ENCODE data around the gene MEN1. TPM values are rescaled to one million over a fixed set of nuclear protein-coding genes. Genes with fewer than 3 reads are reported as not detected.

The MEN1 gene
- polyA plus RNA-seq, 3 donors from 2014 or later = 15.3 to 36.1 (median 27.1) TPM

- DNase-seq = peak in 2 of 3 donors; percentile 31 to 36
- H3K4me1 Mint-ChIP-seq = peaks cover 91 to 95% of the 10 kb centered on the region in 2 donors
- peaks cover 28 to 47% (median 42%) of the 10 kb centered on the region in 3 donors for H3K27me3 Mint-ChIP-seq (ENCODE audit: low read depth in 3 of 3)
- peaks cover 21 to 29% (median 28%) of the 10 kb centered on the region in 3 donors for H3K36me3 Mint-ChIP-seq
- peak overlapping the region; percentile 90 to 96 (median 92) for H3K27ac Mint-ChIP-seq
- peak overlapping the region; percentile 74 to 88 (median 85) for H3K4me3 Mint-ChIP-seq
- H3K9me3 Mint-ChIP-seq = no peaks in the 10 kb centered on the region
These were observed 47.5 kb downstream of the MEN1 start for GRCh38 chr11:64762674-64763525.

DNA sequence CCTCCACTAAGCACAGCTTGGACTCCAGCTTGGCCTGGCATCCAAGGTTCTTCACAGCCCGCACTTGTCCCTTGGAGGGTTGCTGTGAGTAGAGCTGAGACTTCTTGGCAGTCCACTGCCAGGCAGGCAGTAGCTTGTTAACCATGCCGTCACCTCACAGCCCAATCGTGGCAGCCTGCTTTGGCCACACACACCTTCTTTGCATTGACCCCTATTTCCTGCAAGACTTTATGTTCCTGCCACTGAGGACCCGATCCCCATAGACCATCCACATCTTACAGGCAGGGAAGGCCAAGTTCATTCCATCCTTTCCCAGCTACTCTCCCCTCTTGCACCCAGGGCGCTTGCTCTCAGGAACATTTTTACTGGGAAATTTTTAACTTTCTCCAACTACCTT, 48.1 kb downstream of the MEN1 start:
- H3K36me3 Mint-ChIP-seq = peaks cover 16 to 24% (median 24%) of the 10 kb centered on the region in 3 donors
- no peaks in the 10 kb centered on the region for H3K9me3 Mint-ChIP-seq
- H3K4me1 Mint-ChIP-seq = peaks cover 90 to 92% of the 10 kb centered on the region in 2 donors
- DNase-seq = peak in 2 of 3 donors; percentile 47 to 51
- H3K27me3 Mint-ChIP-seq (ENCODE audit: low read depth in 3 of 3) = peaks cover 23 to 42% (median 36%) of the 10 kb centered on the region in 3 donors
- peak overlapping the region; percentile 90 to 96 (median 92) for H3K27ac Mint-ChIP-seq
- peak overlapping the region; percentile 74 to 88 (median 85) for H3K4me3 Mint-ChIP-seq

- peak in 1 of 3 donors; percentile 32 for DNase-seq
- Mint-ChIP-seq H3K4me3 (peak overlapping the region; percentile 63 to 88 (median 84)), H3K27me3 (ENCODE audit: low read depth in 3 of 3) (peaks cover 15 to 33% (median 29%) of the 10 kb centered on the region in 3 donors), H3K4me1 (peaks cover 80 to 82% of the 10 kb centered on the region in 2 donors), H3K9me3 (no peaks in the 10 kb centered on the region), H3K27ac (peak overlapping the region; percentile 90 to 94 (median 91)), H3K36me3 (peaks cover 16 to 20% (median 20%) of the 10 kb centered on the region in 3 donors)
These were observed 49.5 kb downstream of the MEN1 start for GRCh38 chr11:64760759-64761420.

- Mint-ChIP-seq H3K9me3 (no peaks in the 10 kb centered on the region), H3K4me1 (peaks cover 73 to 75% of the 10 kb centered on the region in 2 donors), H3K27me3 (ENCODE audit: low read depth in 3 of 3) (peaks cover 14 to 30% (median 24%) of the 10 kb centered on the region in 3 donors), H3K4me3 (peak within 1 kb of the TSS; percentile 63 to 88 (median 84)), H3K27ac (peak within 1 kb of the TSS; percentile 90 to 94 (median 91)), H3K36me3 (peaks cover 10 to 15% (median 13%) of the 10 kb centered on the region in 3 donors)
- DNase-seq = no peak
These were observed 50.3 kb downstream of the MEN1 start, which contains the start of gene PYGM for GRCh38 chr11:64759722-64760719. Gene PYGM (minus strand): TSS chr11:64759974. CDS start chr11:64759898, 76 bp downstream.

DNA sequence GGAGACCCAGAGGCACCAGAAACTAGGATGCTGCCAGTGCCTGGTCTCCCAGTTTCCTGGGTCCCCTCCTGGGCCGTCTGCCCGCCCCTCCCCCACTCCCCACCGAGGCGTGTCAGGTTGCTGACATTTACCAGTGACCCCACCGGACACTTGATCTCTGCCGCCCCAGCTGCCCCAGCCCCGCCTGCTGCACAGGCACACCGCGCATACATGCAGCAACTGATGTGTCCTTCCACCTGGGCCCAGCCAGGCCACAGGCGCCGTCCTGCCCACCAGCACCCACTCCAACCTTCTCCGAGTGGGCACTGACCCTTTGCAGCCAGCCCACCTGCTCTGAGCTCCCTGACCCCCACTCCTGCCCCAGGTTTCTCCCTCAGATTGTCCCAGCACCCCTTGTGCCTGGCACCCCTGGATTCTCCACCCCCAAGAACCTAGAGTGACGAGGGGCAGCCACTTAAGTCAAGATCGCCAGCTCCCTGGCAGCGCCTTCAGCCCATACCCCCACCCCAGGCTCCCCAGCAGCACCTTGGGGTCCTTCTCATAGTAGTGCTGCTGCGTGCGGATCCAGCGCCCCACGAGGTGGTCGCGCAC, 51.1 kb downstream of the MEN1 start:
- H3K4me1 Mint-ChIP-seq = peaks cover 65 to 67% of the 10 kb centered on the region in 2 donors
- peak overlapping the region in 3 of 5 donors; percentile 21 to 84 (median 82) for H3K4me3 Mint-ChIP-seq
- H3K9me3 Mint-ChIP-seq = no peaks in the 10 kb centered on the region
- peaks cover 3 to 7% (median 7%) of the 10 kb centered on the region in 3 donors for H3K36me3 Mint-ChIP-seq
- no peak for DNase-seq
- H3K27ac Mint-ChIP-seq = peak overlapping the region; percentile 56 to 94 (median 90)
- H3K27me3 Mint-ChIP-seq (ENCODE audit: low read depth in 3 of 3) = peaks cover 9 to 22% (median 16%) of the 10 kb centered on the region in 3 donors

- Mint-ChIP-seq H3K36me3 (peaks cover 3 to 7% (median 7%) of the 10 kb centered on the region in 3 donors), H3K27ac (peak overlapping the region in 5 of 6 donors; percentile 45 to 94 (median 64)), H3K9me3 (no peaks in the 10 kb centered on the region), H3K4me3 (peak overlapping the region in 1 of 5 donors; percentile 21), H3K27me3 (ENCODE audit: low read depth in 3 of 3) (peaks cover 9 to 19% (median 15%) of the 10 kb centered on the region in 3 donors), H3K4me1 (peaks cover 58 to 60% of the 10 kb centered on the region in 2 donors)
- DNase-seq = no peak
These were observed 51.8 kb downstream of the MEN1 start for GRCh38 chr11:64758330-64759079.

GRCh38 chr11:64757549-64758329, 52.6 kb downstream of the MEN1 start:
- H3K27me3 Mint-ChIP-seq (ENCODE audit: low read depth in 3 of 3) = peaks cover 10 to 18% (median 12%) of the 10 kb centered on the region in 3 donors
- peak overlapping the region in 3 of 6 donors; percentile 35 to 65 (median 62) for H3K27ac Mint-ChIP-seq
- H3K4me1 Mint-ChIP-seq = peaks cover 50 to 58% of the 10 kb centered on the region in 2 donors
- no peaks in the 10 kb centered on the region for H3K9me3 Mint-ChIP-seq
- no peak for DNase-seq
- H3K4me3 Mint-ChIP-seq = no peak overlapping the region
- peaks cover 3 to 7% (median 7%) of the 10 kb centered on the region in 3 donors for H3K36me3 Mint-ChIP-seq

- DNase-seq = no peak
These were observed 54.5 kb downstream of the MEN1 start for GRCh38 chr11:64755681-64756361.

GRCh38 chr11:64754919-64755662, 55.3 kb downstream of the MEN1 start:
- H3K27ac Mint-ChIP-seq = no peak overlapping the region
- peaks cover 46 to 51% of the 10 kb centered on the region in 2 donors for H3K4me1 Mint-ChIP-seq
- peaks cover 4 to 19% (median 15%) of the 10 kb centered on the region in 3 donors for H3K36me3 Mint-ChIP-seq
- peaks cover 0 to 2% (median 2%) of the 10 kb centered on the region in 3 donors for H3K27me3 Mint-ChIP-seq (ENCODE audit: low read depth in 3 of 3)
- no peak for DNase-seq
- H3K4me3 Mint-ChIP-seq = no peak overlapping the region
- no peaks in the 10 kb centered on the region for H3K9me3 Mint-ChIP-seq

More at GRCh38 chr11:64755681-64756361, 54.5 kb downstream of the MEN1 start:
- Mint-ChIP-seq H3K27me3 (ENCODE audit: low read depth in 3 of 3) (peaks cover 1 to 5% (median 2%) of the 10 kb centered on the region in 3 donors), H3K4me1 (peaks cover 46 to 52% of the 10 kb centered on the region in 2 donors), H3K4me3 (no peak overlapping the region), H3K9me3 (no peaks in the 10 kb centered on the region), H3K27ac (no peak overlapping the region), H3K36me3 (peaks cover 4 to 12% (median 8%) of the 10 kb centered on the region in 3 donors)

DNA sequence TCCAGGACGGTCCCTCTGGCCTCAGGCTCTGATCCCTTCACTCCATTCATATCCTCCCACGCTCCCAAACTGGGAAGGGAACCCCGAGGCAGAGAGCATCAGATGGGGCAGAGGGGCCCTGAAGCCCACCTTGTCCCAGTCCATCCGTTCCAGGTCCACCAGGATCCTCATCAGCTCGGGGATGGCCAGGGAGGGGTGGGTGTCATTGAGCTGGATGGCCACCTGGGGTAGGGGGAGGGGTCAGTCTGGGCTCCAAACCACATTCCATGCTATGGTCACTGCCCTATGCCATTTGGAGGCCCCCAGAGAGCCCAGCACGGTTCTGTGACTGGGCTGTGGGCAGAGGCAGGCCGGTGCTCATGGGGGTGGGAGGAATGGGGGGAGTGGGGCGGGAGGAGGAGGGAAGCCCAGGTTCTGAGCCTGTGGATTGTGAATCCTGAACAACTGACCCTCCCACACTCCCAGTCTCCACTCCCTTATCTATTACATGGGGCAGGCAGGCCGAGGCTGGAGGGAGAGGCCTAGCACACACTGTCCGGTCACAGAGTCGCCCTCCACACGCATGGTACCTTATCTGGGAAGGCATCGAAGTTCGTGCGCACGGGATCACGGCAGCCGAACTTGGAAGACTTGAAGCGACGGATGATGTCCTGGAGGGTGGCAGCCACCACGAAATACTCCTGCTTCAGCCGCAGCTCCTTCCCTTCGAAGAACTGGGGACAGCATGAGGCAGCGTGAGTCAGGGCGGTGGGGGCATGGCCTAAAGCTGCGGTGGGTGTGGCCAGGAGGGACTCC, 56.0 kb downstream of the MEN1 start:
- Mint-ChIP-seq H3K4me1 (peaks cover 42 to 46% of the 10 kb centered on the region in 2 donors), H3K36me3 (peaks cover 4 to 20% (median 15%) of the 10 kb centered on the region in 3 donors), H3K27ac (no peak overlapping the region), H3K4me3 (no peak overlapping the region), H3K27me3 (ENCODE audit: low read depth in 3 of 3) (peaks cover 0 to 4% (median 2%) of the 10 kb centered on the region in 3 donors), H3K9me3 (no peaks in the 10 kb centered on the region)
- DNase-seq = no peak
